Measurements from ENCODE around the gene R3HDM1. TPM values are rescaled to one million over a fixed set of nuclear protein-coding genes. Genes with fewer than 3 reads are reported as not detected.
"Not testable (repeated sequence)": the region's sequence is repeated elsewhere in the genome, so short reads cannot be mapped to it uniquely, and the experiment has no call there.

The R3HDM1 gene
- total RNA-seq, 1 experiment from 2014 or later, result 52.5 TPM

GRCh38 chr2:135688978-135689377 lies 157.7 kb downstream of the R3HDM1 start:
- H3K4me3 ChIP-seq, result no peak overlapping the region
- no peaks in the 10 kb centered on the region for H3K4me1 ChIP-seq
- no peaks in the 10 kb centered on the region; the same call in 1 of the 2 replicates for H3K36me3 ChIP-seq
- no peak for DNase-seq
- no peaks in the 10 kb centered on the region for H3K9me3 ChIP-seq (replicated peaks)
- no peak overlapping the region for H3K27ac ChIP-seq
- no peaks in the 10 kb centered on the region for H3K27me3 ChIP-seq

- Histone ChIP-seq H3K9me3 (replicated peaks) (no peaks in the 10 kb centered on the region), H3K36me3 (no peaks in the 10 kb centered on the region; the same call in 1 of the 2 replicates), H3K27ac (no peak overlapping the region), H3K27me3 (no peaks in the 10 kb centered on the region), H3K4me1 (no peaks in the 10 kb centered on the region), H3K4me3 (no peak overlapping the region)
- no peak for DNase-seq
Measured at GRCh38 chr2:135689679-135690078, 158.4 kb downstream of the R3HDM1 start.

GRCh38 chr2:135694711-135695110 lies 163.4 kb downstream of the R3HDM1 start:
- Histone ChIP-seq H3K27ac (no peak overlapping the region), H3K4me1 (no peaks in the 10 kb centered on the region), H3K4me3 (no peak overlapping the region), H3K36me3 (peaks cover 10% of the 10 kb centered on the region), H3K27me3 (no peaks in the 10 kb centered on the region), H3K9me3 (replicated peaks) (no peaks in the 10 kb centered on the region)
- no peak for DNase-seq

- H3K4me1 ChIP-seq, result no peaks in the 10 kb centered on the region
- H3K27ac ChIP-seq, result no peak overlapping the region
- H3K4me3 ChIP-seq, result no peak overlapping the region
- no peaks in the 10 kb centered on the region for H3K27me3 ChIP-seq
- peaks cover 10% of the 10 kb centered on the region for H3K36me3 ChIP-seq
- no peak for DNase-seq
- no peaks in the 10 kb centered on the region for H3K9me3 ChIP-seq (replicated peaks)
Measured at GRCh38 chr2:135698838-135699237, 167.6 kb downstream of the R3HDM1 start.

- Histone ChIP-seq H3K9me3 (replicated peaks) (no peaks in the 10 kb centered on the region), H3K4me3 (no peak overlapping the region), H3K27me3 (no peaks in the 10 kb centered on the region), H3K27ac (no peak overlapping the region), H3K36me3 (peaks cover 11% of the 10 kb centered on the region), H3K4me1 (0 out of 2 replicates have a peak, but pooled peaks cover 2% of the 10 kb centered on the region)
- no peak for DNase-seq
Measured at GRCh38 chr2:135701442-135701841, 170.2 kb downstream of the R3HDM1 start.

GRCh38 chr2:135703300-135703699 lies 172.0 kb downstream of the R3HDM1 start:
- H3K27ac ChIP-seq, result no peak overlapping the region

GRCh38 chr2:135704075-135704474 lies 172.8 kb downstream of the R3HDM1 start:
- not testable (repeated sequence) for H3K9me3 ChIP-seq (replicated peaks); H3K27me3 ChIP-seq; H3K4me1 ChIP-seq; H3K27ac ChIP-seq; H3K4me3 ChIP-seq; DNase-seq; H3K36me3 ChIP-seq

More at GRCh38 chr2:135703300-135703699, 172.0 kb downstream of the R3HDM1 start:
- peaks cover 4% of the 10 kb centered on the region for H3K36me3 ChIP-seq
- H3K4me3 ChIP-seq, result no peak overlapping the region
- DNase-seq, result no peak
- H3K9me3 ChIP-seq (replicated peaks), result no peaks in the 10 kb centered on the region
- H3K27me3 ChIP-seq, result no peaks in the 10 kb centered on the region
- 0 out of 2 replicates have a peak, but pooled peaks cover 2% of the 10 kb centered on the region for H3K4me1 ChIP-seq

GRCh38 chr2:135708159-135708558 lies 176.9 kb downstream of the R3HDM1 start:
- H3K36me3 ChIP-seq, result peaks cover 5% of the 10 kb centered on the region; the same call in 1 of the 2 replicates
- H3K27me3 ChIP-seq, result no peaks in the 10 kb centered on the region
- 0 out of 2 replicates have a peak, but pooled peaks cover 2% of the 10 kb centered on the region for H3K4me1 ChIP-seq
- DNase-seq, result no peak
- H3K9me3 ChIP-seq (replicated peaks), result no peaks in the 10 kb centered on the region
- no peak overlapping the region for H3K4me3 ChIP-seq
- no peak overlapping the region for H3K27ac ChIP-seq

- peaks cover 9% of the 10 kb centered on the region for H3K36me3 ChIP-seq
- H3K27ac ChIP-seq, result no peak overlapping the region
- H3K4me1 ChIP-seq, result 0 out of 2 replicates have a peak, but pooled peaks cover under 1% of the 10 kb centered on the region
- DNase-seq, result peak; percentile 42 to 81
- H3K4me3 ChIP-seq, result no peak overlapping the region
- no peaks in the 10 kb centered on the region for H3K27me3 ChIP-seq
- no peaks in the 10 kb centered on the region for H3K9me3 ChIP-seq (replicated peaks)
Measured at GRCh38 chr2:135709992-135710391, 178.7 kb downstream of the R3HDM1 start.

GRCh38 chr2:135715086-135715485 lies 183.8 kb downstream of the R3HDM1 start:
- H3K4me3 ChIP-seq; H3K4me1 ChIP-seq; DNase-seq; H3K9me3 ChIP-seq (replicated peaks); H3K27ac ChIP-seq; H3K27me3 ChIP-seq: not testable (repeated sequence)
- H3K36me3 ChIP-seq, result peaks cover 24% of the 10 kb centered on the region

- Histone ChIP-seq H3K27me3 (no peaks in the 10 kb centered on the region), H3K36me3 (peaks cover 14% of the 10 kb centered on the region), H3K4me3 (no peak overlapping the region), H3K27ac (no peak overlapping the region), H3K4me1 (no peaks in the 10 kb centered on the region), H3K9me3 (replicated peaks) (no peaks in the 10 kb centered on the region)
- peak in 1 of 2 experiments; percentile 46 for DNase-seq
Measured at GRCh38 chr2:135728064-135728743, 196.9 kb downstream of the R3HDM1 start.

- no peak for DNase-seq
- Histone ChIP-seq H3K4me3 (no peak overlapping the region), H3K27ac (no peak overlapping the region), H3K9me3 (replicated peaks) (no peaks in the 10 kb centered on the region), H3K27me3 (no peaks in the 10 kb centered on the region), H3K4me1 (peaks cover 13% of the 10 kb centered on the region; the same call in 1 of the 2 replicates), H3K36me3 (no peaks in the 10 kb centered on the region)
Measured at GRCh38 chr2:135732561-135732960, 201.3 kb downstream of the R3HDM1 start.

- Histone ChIP-seq H3K27me3 (no peaks in the 10 kb centered on the region), H3K27ac (no peak overlapping the region), H3K9me3 (replicated peaks) (no peaks in the 10 kb centered on the region), H3K36me3 (no peaks in the 10 kb centered on the region), H3K4me3 (no peak overlapping the region), H3K4me1 (peaks cover 13% of the 10 kb centered on the region; the same call in 1 of the 2 replicates)
- DNase-seq, result peak in 1 of 2 experiments; percentile 22
Measured at GRCh38 chr2:135733045-135733444, 201.8 kb downstream of the R3HDM1 start.

GRCh38 chr2:135736546-135736945 lies 205.3 kb downstream of the R3HDM1 start:
- no peaks in the 10 kb centered on the region for H3K9me3 ChIP-seq (replicated peaks)
- peaks cover 13% of the 10 kb centered on the region; the same call in 1 of the 2 replicates for H3K4me1 ChIP-seq
- DNase-seq, result peak; percentile 64 to 84
- no peak overlapping the region for H3K4me3 ChIP-seq
- peak overlapping the region; percentile 57 for H3K27ac ChIP-seq
- no peaks in the 10 kb centered on the region for H3K27me3 ChIP-seq
- no peaks in the 10 kb centered on the region for H3K36me3 ChIP-seq

GRCh38 chr2:135740206-135740605 lies 208.9 kb downstream of the R3HDM1 start:
- peaks cover 8% of the 10 kb centered on the region; the same call in 1 of the 2 replicates for H3K36me3 ChIP-seq
- H3K4me3 ChIP-seq, result no peak overlapping the region
- no peaks in the 10 kb centered on the region for H3K27me3 ChIP-seq
- no peak for DNase-seq
- peaks cover 25% of the 10 kb centered on the region for H3K4me1 ChIP-seq
- no peaks in the 10 kb centered on the region for H3K9me3 ChIP-seq (replicated peaks)
- H3K27ac ChIP-seq, result no peak overlapping the region

- peaks cover 29% of the 10 kb centered on the region for H3K4me1 ChIP-seq
- no peak overlapping the region for H3K27ac ChIP-seq
- H3K4me3 ChIP-seq, result no peak overlapping the region
- no peaks in the 10 kb centered on the region for H3K9me3 ChIP-seq (replicated peaks)
- no peak for DNase-seq
- H3K36me3 ChIP-seq, result peaks cover 12% of the 10 kb centered on the region
- H3K27me3 ChIP-seq, result no peaks in the 10 kb centered on the region
Measured at GRCh38 chr2:135741043-135741394, 209.7 kb downstream of the R3HDM1 start.

All from SJCRH30 (cell line).